ENCODE data around the gene ARID1B.

- TF ChIP-seq CTCF (conservative IDR thresholded peaks at IDR 0.05; ENCODE audit: low read depth, low read length) (no peak), EZH2 (IDR thresholded peaks at IDR 0.05; ENCODE audit: low read length, unreplicated experiment) (no peak), EZH2phosphoT487 (IDR thresholded peaks at IDR 0.05; ENCODE audit: borderline replicate concordance, low read length) (no peak)
Observed at GRCh38 chr6:157087974-157088373, 310.8 kb downstream of the ARID1B start.
